ENCODE results near the gene MTUS2.

DNA sequence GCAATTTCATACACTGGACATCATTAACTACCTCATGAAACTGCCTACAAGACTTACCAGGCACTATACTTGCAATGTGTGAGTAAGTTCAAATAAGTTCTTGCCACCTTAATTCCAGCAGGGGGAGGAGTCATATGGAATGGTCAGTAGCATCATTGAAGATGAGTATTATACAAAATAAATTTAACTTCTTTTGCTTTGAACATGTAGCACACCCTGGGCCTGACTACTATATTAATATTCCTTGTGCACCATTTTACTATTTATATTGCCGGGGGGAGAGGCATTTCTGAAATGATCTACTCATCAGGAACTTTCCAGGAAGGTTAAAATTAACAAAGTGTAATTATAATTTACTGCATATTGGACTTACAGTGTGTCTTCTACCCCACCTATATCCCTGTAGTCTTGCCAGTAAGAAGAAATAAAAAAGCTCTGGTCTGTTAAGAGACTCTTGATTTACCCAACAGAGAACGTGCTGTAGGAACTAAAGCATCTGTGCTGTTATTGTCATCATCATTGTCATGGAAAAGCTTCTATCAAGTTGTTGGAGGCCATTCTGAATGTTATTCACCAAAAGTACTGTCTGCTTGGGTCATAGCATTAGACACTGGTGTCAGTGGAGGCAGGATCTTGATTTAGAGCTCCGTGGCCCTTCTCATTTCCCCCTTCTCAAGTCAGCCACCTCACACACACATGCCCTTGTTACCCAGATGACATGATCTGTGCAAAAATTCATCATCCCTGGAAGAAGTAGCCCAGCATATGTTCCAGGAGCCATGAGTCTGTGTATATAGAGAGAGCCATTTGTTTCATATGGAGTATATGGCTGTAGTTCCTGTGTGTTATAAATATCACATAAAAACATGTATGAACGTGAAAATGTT is 147.1 kb downstream of the MTUS2 start:
- no peak for TF ChIP-seq THRA (IDR thresholded peaks at IDR 0.05)
- TF ChIP-seq NR1H2 (CRISPR knock-in tag; IDR thresholded peaks at IDR 0.05): no peak
- no peak for TF ChIP-seq USF1 (CRISPR knock-in tag; IDR thresholded peaks at IDR 0.05)
- TF ChIP-seq SNRNP70 (optimal IDR thresholded peaks at IDR 0.05; ENCODE audit: low read depth, low read length): no peak
- no peak for TF ChIP-seq TCF7L2 (IDR thresholded peaks at IDR 0.05; ENCODE audit: low read depth, low read length)
- no peak for TF ChIP-seq ZNF274 (IDR thresholded peaks at IDR 0.05; ENCODE audit: borderline replicate concordance, low read depth, low read length)
- TF ChIP-seq CTCF (IDR thresholded peaks at IDR 0.05 in 2 of 3, conservative IDR thresholded peaks at IDR 0.05 in 1 of 3; ENCODE audit: insufficient read depth in 2 of 3, low read depth in 1 of 3, low read length in 3 of 3): no peak
- no peak for TF ChIP-seq NRF1 (conservative IDR thresholded peaks at IDR 0.05 in 1 of 2, IDR thresholded peaks at IDR 0.05 in 1 of 2)
- TF ChIP-seq, protein P1, sequence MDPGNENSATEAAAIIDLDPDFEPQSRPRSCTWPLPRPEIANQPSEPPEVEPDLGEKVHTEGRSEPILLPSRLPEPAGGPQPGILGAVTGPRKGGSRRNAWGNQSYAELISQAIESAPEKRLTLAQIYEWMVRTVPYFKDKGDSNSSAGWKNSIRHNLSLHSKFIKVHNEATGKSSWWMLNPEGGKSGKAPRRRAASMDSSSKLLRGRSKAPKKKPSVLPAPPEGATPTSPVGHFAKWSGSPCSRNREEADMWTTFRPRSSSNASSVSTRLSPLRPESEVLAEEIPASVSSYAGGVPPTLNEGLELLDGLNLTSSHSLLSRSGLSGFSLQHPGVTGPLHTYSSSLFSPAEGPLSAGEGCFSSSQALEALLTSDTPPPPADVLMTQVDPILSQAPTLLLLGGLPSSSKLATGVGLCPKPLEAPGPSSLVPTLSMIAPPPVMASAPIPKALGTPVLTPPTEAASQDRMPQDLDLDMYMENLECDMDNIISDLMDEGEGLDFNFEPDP (CRISPR knock-in tag; IDR thresholded peaks at IDR 0.05): no peak
- no peak for TF ChIP-seq POLR2AphosphoS2 (IDR thresholded peaks at IDR 0.05; ENCODE audit: low read length)
- TF ChIP-seq, protein P2, sequence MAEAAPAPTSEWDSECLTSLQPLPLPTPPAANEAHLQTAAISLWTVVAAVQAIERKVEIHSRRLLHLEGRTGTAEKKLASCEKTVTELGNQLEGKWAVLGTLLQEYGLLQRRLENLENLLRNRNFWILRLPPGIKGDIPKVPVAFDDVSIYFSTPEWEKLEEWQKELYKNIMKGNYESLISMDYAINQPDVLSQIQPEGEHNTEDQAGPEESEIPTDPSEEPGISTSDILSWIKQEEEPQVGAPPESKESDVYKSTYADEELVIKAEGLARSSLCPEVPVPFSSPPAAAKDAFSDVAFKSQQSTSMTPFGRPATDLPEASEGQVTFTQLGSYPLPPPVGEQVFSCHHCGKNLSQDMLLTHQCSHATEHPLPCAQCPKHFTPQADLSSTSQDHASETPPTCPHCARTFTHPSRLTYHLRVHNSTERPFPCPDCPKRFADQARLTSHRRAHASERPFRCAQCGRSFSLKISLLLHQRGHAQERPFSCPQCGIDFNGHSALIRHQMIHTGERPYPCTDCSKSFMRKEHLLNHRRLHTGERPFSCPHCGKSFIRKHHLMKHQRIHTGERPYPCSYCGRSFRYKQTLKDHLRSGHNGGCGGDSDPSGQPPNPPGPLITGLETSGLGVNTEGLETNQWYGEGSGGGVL (CRISPR knock-in tag; IDR thresholded peaks at IDR 0.05): no peak
- TF ChIP-seq, protein P3, sequence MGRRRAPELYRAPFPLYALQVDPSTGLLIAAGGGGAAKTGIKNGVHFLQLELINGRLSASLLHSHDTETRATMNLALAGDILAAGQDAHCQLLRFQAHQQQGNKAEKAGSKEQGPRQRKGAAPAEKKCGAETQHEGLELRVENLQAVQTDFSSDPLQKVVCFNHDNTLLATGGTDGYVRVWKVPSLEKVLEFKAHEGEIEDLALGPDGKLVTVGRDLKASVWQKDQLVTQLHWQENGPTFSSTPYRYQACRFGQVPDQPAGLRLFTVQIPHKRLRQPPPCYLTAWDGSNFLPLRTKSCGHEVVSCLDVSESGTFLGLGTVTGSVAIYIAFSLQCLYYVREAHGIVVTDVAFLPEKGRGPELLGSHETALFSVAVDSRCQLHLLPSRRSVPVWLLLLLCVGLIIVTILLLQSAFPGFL (CRISPR knock-in tag; IDR thresholded peaks at IDR 0.05): no peak
- TF ChIP-seq, protein P4, sequence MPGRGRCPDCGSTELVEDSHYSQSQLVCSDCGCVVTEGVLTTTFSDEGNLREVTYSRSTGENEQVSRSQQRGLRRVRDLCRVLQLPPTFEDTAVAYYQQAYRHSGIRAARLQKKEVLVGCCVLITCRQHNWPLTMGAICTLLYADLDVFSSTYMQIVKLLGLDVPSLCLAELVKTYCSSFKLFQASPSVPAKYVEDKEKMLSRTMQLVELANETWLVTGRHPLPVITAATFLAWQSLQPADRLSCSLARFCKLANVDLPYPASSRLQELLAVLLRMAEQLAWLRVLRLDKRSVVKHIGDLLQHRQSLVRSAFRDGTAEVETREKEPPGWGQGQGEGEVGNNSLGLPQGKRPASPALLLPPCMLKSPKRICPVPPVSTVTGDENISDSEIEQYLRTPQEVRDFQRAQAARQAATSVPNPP (IDR thresholded peaks at IDR 0.05; ENCODE audit: borderline replicate concordance, insufficient read depth, insufficient read length): no peak
- no peak for TF ChIP-seq EZH2 (IDR thresholded peaks at IDR 0.05; ENCODE audit: borderline replicate concordance, low read depth, low read length)

Measured in K562 (cell line).